Astrocyte (in vitro differentiated cells and primary cell): ENCODE data around the gene RGS17.

Experiments used
- EZH2 ChIP-seq: IDR thresholded peaks from 2 replicates; pipeline ENCODE4 v1.6.1; 2012; ENCODE audit warnings: mild to moderate bottlenecking, low read length, inconsistent platforms; ENCODE audit not compliant: insufficient read depth
- TF ChIP-seq, protein P1 (sequence below): IDR thresholded peaks from 2 replicates; pipeline ENCODE4 v1.5.1; 2011; ENCODE audit warnings: low read depth, mild to moderate bottlenecking, inconsistent platforms, low read length, moderate library complexity; ENCODE audit not compliant: insufficient read depth

DNA sequence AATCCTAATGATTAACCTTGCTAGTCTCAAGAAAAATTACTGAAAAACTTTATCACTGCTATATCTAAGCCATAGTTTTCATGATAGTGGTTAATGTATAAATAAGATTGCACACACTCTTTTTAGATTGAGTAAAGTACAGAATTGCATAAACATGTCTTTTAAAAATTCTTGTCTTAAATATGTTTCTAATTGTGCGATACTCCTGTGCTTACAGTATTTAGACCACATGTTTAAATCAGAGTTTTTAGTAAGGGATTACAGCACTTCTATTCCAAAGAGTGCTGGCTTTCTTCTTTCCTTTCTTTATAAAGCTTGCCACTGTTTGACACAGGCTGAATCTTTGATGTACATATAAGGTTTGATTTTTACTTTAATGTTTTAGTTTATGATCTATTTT, 36.8 kb upstream of the RGS17 start:
- TF ChIP-seq, protein P1, sequence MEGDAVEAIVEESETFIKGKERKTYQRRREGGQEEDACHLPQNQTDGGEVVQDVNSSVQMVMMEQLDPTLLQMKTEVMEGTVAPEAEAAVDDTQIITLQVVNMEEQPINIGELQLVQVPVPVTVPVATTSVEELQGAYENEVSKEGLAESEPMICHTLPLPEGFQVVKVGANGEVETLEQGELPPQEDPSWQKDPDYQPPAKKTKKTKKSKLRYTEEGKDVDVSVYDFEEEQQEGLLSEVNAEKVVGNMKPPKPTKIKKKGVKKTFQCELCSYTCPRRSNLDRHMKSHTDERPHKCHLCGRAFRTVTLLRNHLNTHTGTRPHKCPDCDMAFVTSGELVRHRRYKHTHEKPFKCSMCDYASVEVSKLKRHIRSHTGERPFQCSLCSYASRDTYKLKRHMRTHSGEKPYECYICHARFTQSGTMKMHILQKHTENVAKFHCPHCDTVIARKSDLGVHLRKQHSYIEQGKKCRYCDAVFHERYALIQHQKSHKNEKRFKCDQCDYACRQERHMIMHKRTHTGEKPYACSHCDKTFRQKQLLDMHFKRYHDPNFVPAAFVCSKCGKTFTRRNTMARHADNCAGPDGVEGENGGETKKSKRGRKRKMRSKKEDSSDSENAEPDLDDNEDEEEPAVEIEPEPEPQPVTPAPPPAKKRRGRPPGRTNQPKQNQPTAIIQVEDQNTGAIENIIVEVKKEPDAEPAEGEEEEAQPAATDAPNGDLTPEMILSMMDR = no peak
- TF ChIP-seq EZH2 = no peak
